Activated CD4-positive, alpha-beta T cell treated with anti-CD3 and anti-CD28 coated beads for 4 hours (primary cell): ENCODE results near the gene GNA14.
"Not testable (repeated sequence)": the region's sequence is repeated elsewhere in the genome, so short reads cannot be mapped to it uniquely, and the experiment has no call there.

Source experiments
- DNase-seq, 2 donors: peaks; one replicate each; pipeline ENCODE4 v3.0.0-alpha.2; 2020

The GNA14 gene

GRCh38 chr9:77648234-77649108 lies at the start of gene GNA14:
Gene GNA14 (minus strand): TSS chr9:77648322. CDS start chr9:77647793, 529 bp downstream.
- no peak for DNase-seq

GRCh38 chr9:77697238-77697984 lies 49.3 kb upstream of the GNA14 start:
- no peak for DNase-seq

GRCh38 chr9:77690723-77691122 lies 42.6 kb upstream of the GNA14 start:
- DNase-seq = not testable (repeated sequence)

GRCh38 chr9:77690119-77690518 lies 42.0 kb upstream of the GNA14 start:
- DNase-seq = not testable (repeated sequence)

- not testable (repeated sequence) for DNase-seq
Observed at GRCh38 chr9:77687737-77688136, 39.6 kb upstream of the GNA14 start.

- no peak for DNase-seq
Observed at GRCh38 chr9:77680581-77680980, 32.5 kb upstream of the GNA14 start.

- no peak for DNase-seq
Observed at GRCh38 chr9:77679661-77680368, 31.7 kb upstream of the GNA14 start.

- DNase-seq = no peak
Observed at GRCh38 chr9:77679088-77679487, 31.0 kb upstream of the GNA14 start.

GRCh38 chr9:77677957-77678535 lies 29.9 kb upstream of the GNA14 start:
- no peak for DNase-seq

- DNase-seq = no peak
Observed at GRCh38 chr9:77677397-77677796, 29.3 kb upstream of the GNA14 start.

GRCh38 chr9:77673941-77674791 lies 26.0 kb upstream of the GNA14 start:
- DNase-seq = no peak

- DNase-seq = no peak
Observed at GRCh38 chr9:77672183-77672582, 24.1 kb upstream of the GNA14 start.

- DNase-seq = no peak
Observed at GRCh38 chr9:77667151-77667550, 19.0 kb upstream of the GNA14 start.

GRCh38 chr9:77663754-77664153 lies 15.6 kb upstream of the GNA14 start:
- DNase-seq = no peak

- DNase-seq = no peak
Observed at GRCh38 chr9:77661566-77662085, 13.5 kb upstream of the GNA14 start.

GRCh38 chr9:77659926-77660325 lies 11.8 kb upstream of the GNA14 start:
- no peak for DNase-seq

GRCh38 chr9:77651203-77651602 lies 3.1 kb upstream of the GNA14 start:
- DNase-seq = no peak

GRCh38 chr9:77649109-77649812 lies 1.1 kb upstream of the GNA14 start:
- DNase-seq = no peak

- DNase-seq = no peak
Observed at GRCh38 chr9:77647267-77648233, 572 bp downstream of the GNA14 start.

- DNase-seq = no peak
Observed at GRCh38 chr9:77643871-77644270, 4.3 kb downstream of the GNA14 start.
